Limb (tissue), 2 donors: Measurements from ENCODE around the gene LUC7L3.
"Not testable (repeated sequence)": the region's sequence is repeated elsewhere in the genome, so short reads cannot be mapped to it uniquely, and the experiment has no call there.

Experiments
- DNase-seq, 2 donors: peaks; one replicate each; pipeline ENCODE4 v3.0.0-alpha.2; 2016; ENCODE audit errors: extremely low spot score in 2 of 2

The LUC7L3 gene

GRCh38 chr17:50781167-50781566, 61.8 kb downstream of the LUC7L3 start:
- DNase-seq = no peak

GRCh38 chr17:50783193-50783660, 63.8 kb downstream of the LUC7L3 start:
- peak; percentile 73 to 93 for DNase-seq

- DNase-seq = no peak
Measured at GRCh38 chr17:50783905-50784304, 64.5 kb downstream of the LUC7L3 start.

GRCh38 chr17:50785126-50785525, 65.7 kb downstream of the LUC7L3 start:
- no peak for DNase-seq

GRCh38 chr17:50785946-50786570, 66.7 kb downstream of the LUC7L3 start:
- peak in 1 of 2 donors; percentile 51 for DNase-seq

- no peak for DNase-seq
Measured at GRCh38 chr17:50787106-50787505, 67.7 kb downstream of the LUC7L3 start.

GRCh38 chr17:50790618-50791017, 71.2 kb downstream of the LUC7L3 start:
- no peak for DNase-seq

- DNase-seq = no peak
Measured at GRCh38 chr17:50792132-50792531, 72.7 kb downstream of the LUC7L3 start.

- no peak for DNase-seq
Measured at GRCh38 chr17:50793007-50793406, 73.6 kb downstream of the LUC7L3 start.

- no peak for DNase-seq
Measured at GRCh38 chr17:50794361-50794760, 75.0 kb downstream of the LUC7L3 start.

- DNase-seq = no peak
Measured at GRCh38 chr17:50797135-50797810, 77.9 kb downstream of the LUC7L3 start.

- no peak for DNase-seq
Measured at GRCh38 chr17:50798424-50799288, 79.3 kb downstream of the LUC7L3 start.

GRCh38 chr17:50799582-50799981, 80.2 kb downstream of the LUC7L3 start:
- DNase-seq = no peak

GRCh38 chr17:50800196-50800700, 80.8 kb downstream of the LUC7L3 start:
- no peak for DNase-seq

- DNase-seq = no peak
Measured at GRCh38 chr17:50802609-50803571, 83.5 kb downstream of the LUC7L3 start.

- no peak for DNase-seq
Measured at GRCh38 chr17:50803676-50804075, 84.3 kb downstream of the LUC7L3 start.

GRCh38 chr17:50804749-50805475, 85.5 kb downstream of the LUC7L3 start:
- DNase-seq = not testable (repeated sequence)

- no peak for DNase-seq
Measured at GRCh38 chr17:50805486-50805885, 86.1 kb downstream of the LUC7L3 start.
